ENCODE measurements around the gene OTOP2.

DNA sequence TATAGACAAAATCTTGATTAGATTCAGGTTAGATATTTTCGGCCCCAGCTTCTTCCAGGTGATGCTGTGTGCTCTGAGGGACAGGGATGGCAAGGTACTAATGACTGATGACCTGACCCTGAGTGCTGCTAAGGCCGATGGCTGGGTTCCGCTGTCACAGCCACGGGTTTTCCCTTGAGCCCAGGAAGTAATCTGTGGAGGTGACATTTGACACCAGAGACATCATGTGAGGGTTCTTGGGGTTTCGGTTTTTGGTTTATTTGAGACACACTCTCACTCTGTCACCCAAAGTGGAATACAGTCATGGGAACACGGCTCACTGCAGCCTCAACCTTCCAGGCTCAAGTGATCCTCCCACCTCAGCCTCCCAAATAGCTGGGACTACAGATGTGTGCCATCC is 21.5 kb downstream of the OTOP2 start:
- TF ChIP-seq CTCF (IDR thresholded peaks at IDR 0.05) (no peak), POLR2A (IDR thresholded peaks at IDR 0.05) (no peak), POLR2AphosphoS5 (IDR thresholded peaks at IDR 0.05; ENCODE audit: insufficient read depth in 1 of 2, low read depth in 1 of 2) (no peak)
